ENCODE results near the gene STT3B. TPM values are rescaled to one million over a fixed set of nuclear protein-coding genes. Genes with fewer than 3 reads are reported as not detected.
A peak's percentile ranks its signal among the peaks of the same experiment; 100 is the strongest.

STT3B gene
- total RNA-seq, 1 experiment from 2014 or later = 149 TPM

DNA sequence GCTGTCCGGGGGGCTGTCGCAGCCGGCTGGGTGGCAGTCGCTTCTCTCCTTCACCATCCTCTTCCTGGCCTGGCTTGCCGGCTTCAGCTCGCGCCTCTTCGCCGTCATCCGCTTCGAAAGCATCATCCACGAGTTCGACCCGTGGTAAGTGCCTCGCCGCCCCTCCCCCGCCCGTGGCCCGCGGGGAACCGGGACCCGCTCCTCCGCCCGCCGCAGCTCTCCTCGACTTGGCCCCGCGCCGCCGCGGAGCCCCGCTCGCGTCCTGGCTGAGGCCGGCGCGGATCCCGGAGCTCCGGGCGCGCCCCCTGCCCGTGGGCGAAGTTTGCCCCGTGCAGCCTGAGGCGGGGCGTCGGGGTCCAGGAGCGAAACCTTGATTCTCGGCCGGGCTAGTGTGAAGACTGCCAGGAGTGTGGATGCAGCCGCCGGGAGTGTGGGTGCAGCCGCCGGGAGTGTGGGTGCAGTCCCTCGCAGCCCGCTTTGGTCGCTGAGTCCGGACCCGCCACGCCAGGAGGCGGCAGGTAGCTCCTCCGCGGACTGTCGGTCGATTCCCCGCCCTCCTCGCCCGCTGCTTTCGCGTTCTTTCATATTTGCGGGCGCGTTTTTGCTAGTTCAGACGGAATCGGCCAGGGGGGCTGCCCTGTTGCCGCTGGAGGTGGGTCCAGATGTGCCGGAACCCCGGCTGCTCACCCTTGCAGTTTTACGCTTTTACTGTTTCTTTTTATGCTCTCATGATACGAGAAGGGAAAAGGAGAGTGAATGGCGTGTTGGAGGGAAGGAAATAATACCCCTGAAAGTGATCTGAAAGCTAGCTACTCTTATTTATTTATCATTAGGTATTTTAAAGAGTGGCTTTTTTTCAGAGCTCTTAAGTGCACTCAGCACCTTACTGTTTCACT is 692 bp downstream of the STT3B start:
- H3F3A ChIP-seq (ENCODE audit: low read length, unreplicated experiment) = no peaks in the 10 kb centered on the region
- intact Hi-C loops (cut with micrococcal nuclease) = loop anchor here (2.0 to 10.0 kb wide), 6 partner anchors 181 to 1519 kb away; no protein-coding TSS in a partner anchor
- peak overlapping the region; percentile 98 for H3K4me3 ChIP-seq (ENCODE audit: low read length)
- H3K9me2 ChIP-seq (replicated peaks; ENCODE audit: low read length) = no peaks in the 10 kb centered on the region
- DNase-seq (peak; percentile 30), ATAC-seq (no peak; the same call in 1 of the 2 replicates)
- H3K36me3 ChIP-seq (ENCODE audit: low read depth, low read length) = no peaks in the 10 kb centered on the region
- BruUV-seq (replicated peaks) = no TSS peak
- peak overlapping the region; percentile 96 for H3K27ac ChIP-seq (ENCODE audit: low read length)
- ChIA-PET CTCF (no interaction called here), POLR2A (ENCODE audit: unreplicated experiment) (interaction anchor here (0.6 to 1.3 kb wide), 5 partner anchors 159 to 1189 kb away, joined by 3 to 7 read pairs (median 4); no protein-coding TSS in a partner anchor)
- peaks cover 70% of the 10 kb centered on the region for H3K79me2 ChIP-seq (ENCODE audit: low read length)
- H3K4me1 ChIP-seq (ENCODE audit: insufficient read depth, low read length) = peaks cover 28% of the 10 kb centered on the region
- TF ChIP-seq, protein P1, sequence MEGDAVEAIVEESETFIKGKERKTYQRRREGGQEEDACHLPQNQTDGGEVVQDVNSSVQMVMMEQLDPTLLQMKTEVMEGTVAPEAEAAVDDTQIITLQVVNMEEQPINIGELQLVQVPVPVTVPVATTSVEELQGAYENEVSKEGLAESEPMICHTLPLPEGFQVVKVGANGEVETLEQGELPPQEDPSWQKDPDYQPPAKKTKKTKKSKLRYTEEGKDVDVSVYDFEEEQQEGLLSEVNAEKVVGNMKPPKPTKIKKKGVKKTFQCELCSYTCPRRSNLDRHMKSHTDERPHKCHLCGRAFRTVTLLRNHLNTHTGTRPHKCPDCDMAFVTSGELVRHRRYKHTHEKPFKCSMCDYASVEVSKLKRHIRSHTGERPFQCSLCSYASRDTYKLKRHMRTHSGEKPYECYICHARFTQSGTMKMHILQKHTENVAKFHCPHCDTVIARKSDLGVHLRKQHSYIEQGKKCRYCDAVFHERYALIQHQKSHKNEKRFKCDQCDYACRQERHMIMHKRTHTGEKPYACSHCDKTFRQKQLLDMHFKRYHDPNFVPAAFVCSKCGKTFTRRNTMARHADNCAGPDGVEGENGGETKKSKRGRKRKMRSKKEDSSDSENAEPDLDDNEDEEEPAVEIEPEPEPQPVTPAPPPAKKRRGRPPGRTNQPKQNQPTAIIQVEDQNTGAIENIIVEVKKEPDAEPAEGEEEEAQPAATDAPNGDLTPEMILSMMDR (conservative IDR thresholded peaks at IDR 0.05; ENCODE audit: low read depth, low read length) = peak; percentile 33; the same call in 1 of the 2 replicates
- no peak for TF ChIP-seq EZH2phosphoT487 (IDR thresholded peaks at IDR 0.05; ENCODE audit: borderline replicate concordance, low read length)
- no peaks in the 10 kb centered on the region for H3K27me3 ChIP-seq (ENCODE audit: low read length)
- peak overlapping the region; percentile 91 for H3K9ac ChIP-seq (ENCODE audit: low read length)
- peak overlapping the region; percentile 80; the same call in 1 of the 2 replicates for H2AFZ ChIP-seq (ENCODE audit: low read length)
- peaks cover 49% of the 10 kb centered on the region for H4K20me1 ChIP-seq (ENCODE audit: low read length)
- H3K9me3 ChIP-seq (ENCODE audit: low read length) = no peaks in the 10 kb centered on the region
- peak overlapping the region; percentile 94 for H3K4me2 ChIP-seq (ENCODE audit: low read length)

DNA sequence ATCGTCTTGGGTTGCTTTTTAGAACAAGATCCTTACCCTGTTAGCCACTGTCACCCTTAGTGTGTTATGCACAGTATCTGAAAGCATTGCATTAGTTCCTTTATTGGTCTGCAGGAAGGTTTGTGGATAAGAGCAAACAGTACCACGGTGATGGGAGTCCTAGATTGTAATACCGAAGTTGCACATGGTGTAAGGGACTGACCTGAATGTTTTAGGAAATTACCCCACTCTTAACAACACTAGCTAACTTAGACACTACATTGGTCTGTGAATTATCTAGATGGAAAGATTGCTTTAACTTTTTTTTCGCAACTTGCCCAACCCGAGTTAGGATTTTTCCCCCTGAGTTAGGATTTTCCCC is 1.3 kb downstream of the STT3B start:
- peaks cover 55% of the 10 kb centered on the region for H4K20me1 ChIP-seq (ENCODE audit: low read length)
- H3K79me2 ChIP-seq (ENCODE audit: low read length) = peaks cover 76% of the 10 kb centered on the region
- peak overlapping the region; percentile 94 for H3K4me2 ChIP-seq (ENCODE audit: low read length)
- no peaks in the 10 kb centered on the region for H3F3A ChIP-seq (ENCODE audit: low read length, unreplicated experiment)
- no peaks in the 10 kb centered on the region for H3K9me3 ChIP-seq (ENCODE audit: low read length)
- no peaks in the 10 kb centered on the region for H3K27me3 ChIP-seq (ENCODE audit: low read length)
- H3K27ac ChIP-seq (ENCODE audit: low read length) = no peak overlapping the region
- H3K9me2 ChIP-seq (replicated peaks; ENCODE audit: low read length) = no peaks in the 10 kb centered on the region
- no peaks in the 10 kb centered on the region for H3K36me3 ChIP-seq (ENCODE audit: low read depth, low read length)
- DNase-seq = peak; percentile 37
- peak overlapping the region; percentile 91 for H3K9ac ChIP-seq (ENCODE audit: low read length)
- peaks cover 31% of the 10 kb centered on the region for H3K4me1 ChIP-seq (ENCODE audit: insufficient read depth, low read length)
- TF ChIP-seq, protein P1 (conservative IDR thresholded peaks at IDR 0.05; ENCODE audit: low read depth, low read length) = no peak
- TF ChIP-seq EZH2phosphoT487 (IDR thresholded peaks at IDR 0.05; ENCODE audit: borderline replicate concordance, low read length) (no peak), EZH2 (IDR thresholded peaks at IDR 0.05; ENCODE audit: low read length, unreplicated experiment) (no peak)
- BruUV-seq (replicated peaks) = no TSS peak
- H2AFZ ChIP-seq (ENCODE audit: low read length) = no peak overlapping the region
- peak overlapping the region; percentile 98 for H3K4me3 ChIP-seq (ENCODE audit: low read length)
- CTCF ChIA-PET = no interaction called here
- intact Hi-C loops (cut with micrococcal nuclease) = loop anchor here (5.0 to 10.0 kb wide), 5 partner anchors 182 to 1519 kb away; no protein-coding TSS in a partner anchor
- POLR2A ChIA-PET (ENCODE audit: unreplicated experiment) = interaction anchor here (0.6 kb wide), 1 partner anchor 184 kb away, joined by 5 read pairs; no protein-coding TSS in a partner anchor
- no peak for ATAC-seq
